SU-DHL-6 (cell line): ENCODE results near the gene CYTH4.
"Not testable (repeated sequence)": the region's sequence is repeated elsewhere in the genome, so short reads cannot be mapped to it uniquely, and the experiment has no call there.

Experiments
- H2AFZ ChIP-seq: fragments of 200-600 bp; sonication (generic); 2 replicates; pipeline ENCODE4 v1.6.1; 2014; ENCODE audit warnings: low read depth, mild to moderate bottlenecking, moderate library complexity, mixed read lengths, antibody characterized with exemption, low read length; ENCODE audit not compliant: severe bottlenecking
- H3F3A ChIP-seq: fragments of 200-600 bp; shearing (Covaris generic); 2 replicates; pipeline ENCODE4 v1.6.0; 2016; ENCODE audit warnings: antibody characterized with exemption, mild to moderate bottlenecking; ENCODE audit not compliant: insufficient read depth
- H3K27ac ChIP-seq: fragments of 200-600 bp; sonication (generic); 2 replicates; pipeline ENCODE4 v1.5.1; 2016; ENCODE audit warnings: low read depth, mild to moderate bottlenecking, low read length, moderate library complexity, mixed read lengths
- H3K27me3 ChIP-seq: fragments of 200-600 bp; sonication (generic), shearing (Covaris generic); 2 replicates; pipeline ENCODE4 v1.6.0; 2014; ENCODE audit warnings: mild to moderate bottlenecking, low read length
- H3K36me3 ChIP-seq: fragments of 200-600 bp; sonication (generic); 2 replicates; pipeline ENCODE4 v1.6.1; 2014; ENCODE audit warnings: mild to moderate bottlenecking, low read length, mixed read lengths
- H3K4me2 ChIP-seq: fragments of 300-600, 200-600 bp; shearing (Covaris generic), sonication (generic); 2 replicates; pipeline ENCODE4 v1.6.0; 2014; ENCODE audit warnings: low read length, low read depth, mild to moderate bottlenecking; ENCODE audit not compliant: poor library complexity, severe bottlenecking
- H3K4me3 ChIP-seq: fragments of 200-600 bp; sonication (generic); 2 replicates; pipeline ENCODE4 v1.5.1; 2014; ENCODE audit warnings: antibody characterized with exemption, low read length, mild to moderate bottlenecking, mixed read lengths; ENCODE audit not compliant: insufficient read depth, poor library complexity, severe bottlenecking
- H3K79me2 ChIP-seq: fragments of 200-600 bp; sonication (generic); 2 replicates; pipeline ENCODE4 v1.6.1; 2014; ENCODE audit warnings: mild to moderate bottlenecking, low read length, moderate library complexity; ENCODE audit not compliant: insufficient read depth
- H3K9ac ChIP-seq: fragments of 200-600 bp; sonication (generic); 2 replicates; pipeline ENCODE4 v1.7.0; 2014; ENCODE audit warnings: mild to moderate bottlenecking, low read length
- H3K9me2 ChIP-seq: fragments of 200-600 bp; sonication (generic); replicated peaks from 2 replicates; pipeline ENCODE4 v1.6.1; 2014; ENCODE audit warnings: low read length; ENCODE audit not compliant: insufficient read depth
- H3K9me3 ChIP-seq: fragments of 200-600 bp; sonication (generic); 2 replicates; pipeline ENCODE4 v1.6.1; 2014; ENCODE audit warnings: low read length, mixed read lengths; ENCODE audit not compliant: insufficient read depth
- H4K20me1 ChIP-seq: fragments of 200-600 bp; sonication (generic); 2 replicates; pipeline ENCODE4 v1.6.1; 2014; ENCODE audit warnings: low read depth, mild to moderate bottlenecking, antibody characterized with exemption, low read length, moderate library complexity, mixed read lengths
- EZH2phosphoT487 ChIP-seq: fragments of 200-600 bp; sonication (generic), shearing (Covaris generic); conservative IDR thresholded peaks from 2 replicates; pipeline ENCODE4 v1.6.1; 2018; ENCODE audit warnings: mild to moderate bottlenecking, antibody characterized with exemption, low read length, moderate library complexity, mixed read lengths
- TF ChIP-seq, protein P1 (sequence below): fragments of 200-600 bp; sonication (generic); IDR thresholded peaks from one replicate; pipeline ENCODE4 v1.5.1; 2017; ENCODE audit warnings: antibody characterized with exemption, mild to moderate bottlenecking, low read length, moderate library complexity; ENCODE audit not compliant: insufficient read depth, poor library complexity, severe bottlenecking

Gene CYTH4, protein sequence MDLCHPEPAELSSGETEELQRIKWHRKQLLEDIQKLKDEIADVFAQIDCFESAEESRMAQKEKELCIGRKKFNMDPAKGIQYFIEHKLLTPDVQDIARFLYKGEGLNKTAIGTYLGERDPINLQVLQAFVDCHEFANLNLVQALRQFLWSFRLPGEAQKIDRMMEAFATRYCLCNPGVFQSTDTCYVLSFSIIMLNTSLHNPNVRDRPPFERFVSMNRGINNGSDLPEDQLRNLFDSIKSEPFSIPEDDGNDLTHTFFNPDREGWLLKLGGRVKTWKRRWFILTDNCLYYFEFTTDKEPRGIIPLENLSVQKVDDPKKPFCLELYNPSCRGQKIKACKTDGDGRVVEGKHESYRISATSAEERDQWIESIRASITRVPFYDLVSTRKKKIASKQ

DNA sequence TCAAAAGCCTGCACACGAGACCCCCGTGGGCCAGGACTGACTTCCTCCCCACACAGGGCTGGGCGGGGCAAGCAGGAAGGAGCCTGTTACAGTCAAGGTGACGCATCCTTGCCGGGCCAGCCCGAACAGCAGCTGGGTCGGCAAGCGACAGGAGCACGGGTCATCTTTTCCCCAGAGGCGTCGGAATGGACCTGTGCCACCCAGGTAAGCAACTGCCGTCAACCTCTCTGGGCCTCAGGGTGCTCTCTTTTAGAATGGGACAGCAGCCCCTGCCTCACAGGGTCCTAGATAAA lies at the start of gene CYTH4:
Gene CYTH4 (plus strand): TSS at position 124 of the 293 bp plus-strand sequence. CDS start 62 bp downstream, at position 186.
- no peak within 1 kb of the TSS for H2AFZ ChIP-seq
- H3K4me3 ChIP-seq, result peak within 1 kb of the TSS; percentile 37
- peaks cover 24% of the 10 kb centered on the region for H3F3A ChIP-seq
- peak within 1 kb of the TSS; percentile 61 for H3K4me2 ChIP-seq
- H3K27me3 ChIP-seq, result no peaks in the 10 kb centered on the region
- H3K36me3 ChIP-seq, result no peaks in the 10 kb centered on the region
- no peaks in the 10 kb centered on the region for H3K79me2 ChIP-seq
- peak within 1 kb of the TSS; percentile 45 for H3K9ac ChIP-seq
- H4K20me1 ChIP-seq, result no peaks in the 10 kb centered on the region
- H3K27ac ChIP-seq, result peak within 1 kb of the TSS; percentile 87
- H3K9me2 ChIP-seq, result no peaks in the 10 kb centered on the region
- H3K9me3 ChIP-seq, result no peaks in the 10 kb centered on the region
- TF ChIP-seq EZH2phosphoT487, result no peak
- TF ChIP-seq, protein P1, sequence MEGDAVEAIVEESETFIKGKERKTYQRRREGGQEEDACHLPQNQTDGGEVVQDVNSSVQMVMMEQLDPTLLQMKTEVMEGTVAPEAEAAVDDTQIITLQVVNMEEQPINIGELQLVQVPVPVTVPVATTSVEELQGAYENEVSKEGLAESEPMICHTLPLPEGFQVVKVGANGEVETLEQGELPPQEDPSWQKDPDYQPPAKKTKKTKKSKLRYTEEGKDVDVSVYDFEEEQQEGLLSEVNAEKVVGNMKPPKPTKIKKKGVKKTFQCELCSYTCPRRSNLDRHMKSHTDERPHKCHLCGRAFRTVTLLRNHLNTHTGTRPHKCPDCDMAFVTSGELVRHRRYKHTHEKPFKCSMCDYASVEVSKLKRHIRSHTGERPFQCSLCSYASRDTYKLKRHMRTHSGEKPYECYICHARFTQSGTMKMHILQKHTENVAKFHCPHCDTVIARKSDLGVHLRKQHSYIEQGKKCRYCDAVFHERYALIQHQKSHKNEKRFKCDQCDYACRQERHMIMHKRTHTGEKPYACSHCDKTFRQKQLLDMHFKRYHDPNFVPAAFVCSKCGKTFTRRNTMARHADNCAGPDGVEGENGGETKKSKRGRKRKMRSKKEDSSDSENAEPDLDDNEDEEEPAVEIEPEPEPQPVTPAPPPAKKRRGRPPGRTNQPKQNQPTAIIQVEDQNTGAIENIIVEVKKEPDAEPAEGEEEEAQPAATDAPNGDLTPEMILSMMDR, result no peak

DNA sequence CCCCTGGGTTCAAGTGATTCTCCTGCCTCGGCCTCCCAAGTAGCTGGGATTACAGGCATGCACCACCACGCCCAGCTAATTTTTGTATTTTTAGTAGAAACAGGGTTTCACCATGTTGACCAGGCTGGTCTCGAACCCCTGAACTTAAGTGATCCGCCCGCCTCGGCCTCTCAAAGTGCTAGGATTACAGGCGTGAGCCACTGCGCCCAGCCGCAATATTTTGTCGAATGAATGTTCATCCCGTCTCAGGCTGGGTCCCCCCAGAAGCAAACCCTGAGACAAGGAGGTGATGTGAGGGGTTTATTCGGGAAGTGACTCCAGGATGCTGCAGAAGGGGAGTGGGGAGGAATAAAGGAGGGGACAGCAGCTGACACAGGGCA lies 48.9 kb upstream of the CYTH4 start:
- not testable (repeated sequence) for H4K20me1 ChIP-seq, H3K4me3 ChIP-seq, H3K27ac ChIP-seq, H3K9me3 ChIP-seq, H3K9ac ChIP-seq, H3K9me2 ChIP-seq, H3F3A ChIP-seq, H2AFZ ChIP-seq, H3K4me2 ChIP-seq, H3K27me3 ChIP-seq, H3K36me3 ChIP-seq
- peaks cover 16% of the 10 kb centered on the region for H3K79me2 ChIP-seq

DNA sequence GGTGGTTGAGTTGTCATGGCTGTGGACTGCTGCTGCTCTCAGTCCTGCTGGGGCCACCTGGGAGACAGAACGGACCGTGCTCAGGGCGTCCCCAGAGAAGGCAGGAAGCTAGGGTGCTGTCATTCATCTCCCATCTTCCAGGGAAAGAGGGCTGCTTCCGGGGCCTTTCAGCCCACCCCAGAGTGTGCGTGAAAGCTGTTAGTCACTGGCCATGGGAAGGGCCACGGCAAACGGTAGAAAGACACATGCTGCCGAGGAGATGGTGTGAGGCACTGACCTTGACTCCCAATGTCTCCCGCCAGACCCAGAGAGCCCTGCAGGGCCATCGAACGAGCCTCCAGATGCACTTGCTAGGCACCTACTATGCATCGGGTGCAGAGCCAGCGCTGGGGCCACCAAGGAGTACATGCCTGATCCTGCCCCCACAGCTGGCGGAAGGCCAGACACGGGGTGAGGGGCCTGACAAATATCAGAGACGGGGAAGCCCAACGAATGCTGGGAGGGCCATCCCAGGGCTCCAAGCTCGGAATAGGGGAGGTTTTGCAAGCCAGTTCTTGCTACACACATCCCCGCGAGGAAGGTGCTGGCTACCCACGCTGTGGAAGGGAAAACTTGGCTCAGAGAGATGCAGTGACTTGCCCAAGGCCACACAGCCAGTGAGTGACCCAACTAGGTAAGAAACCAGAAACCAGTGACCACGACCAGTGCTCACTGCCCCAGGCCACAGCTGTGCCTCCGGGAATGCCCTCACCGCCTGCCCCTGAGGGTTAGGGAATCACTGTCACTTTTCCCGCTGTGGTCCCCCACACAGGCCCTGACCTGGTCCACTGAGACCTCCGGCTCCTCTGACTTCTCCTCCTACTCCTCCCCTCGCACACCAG lies 48.3 kb upstream of the CYTH4 start:
- H3K36me3 ChIP-seq, result no peaks in the 10 kb centered on the region
- H3K9me2 ChIP-seq, result no peaks in the 10 kb centered on the region
- H3K4me2 ChIP-seq, result no peak overlapping the region
- no peak overlapping the region for H2AFZ ChIP-seq
- no peak overlapping the region for H3K4me3 ChIP-seq
- H4K20me1 ChIP-seq, result no peaks in the 10 kb centered on the region
- H3K9me3 ChIP-seq, result no peaks in the 10 kb centered on the region
- TF ChIP-seq EZH2phosphoT487, result no peak
- TF ChIP-seq, protein P1, result no peak
- H3K27me3 ChIP-seq, result no peaks in the 10 kb centered on the region
- H3K9ac ChIP-seq, result no peak overlapping the region
- no peak overlapping the region for H3K27ac ChIP-seq
- no peaks in the 10 kb centered on the region; the same call in 1 of the 2 replicates for H3F3A ChIP-seq
- peaks cover 16% of the 10 kb centered on the region for H3K79me2 ChIP-seq
